GM18499 (cell line): ENCODE results near the gene TPI1.

ENCODE experiments used
- ATAC-seq: cut with Tn5 transposase; IDR thresholded peaks from one replicate; pipeline ENCODE4 v1.9.1; 2021; ENCODE audit warnings: moderate number of reproducible peaks; ENCODE audit not compliant: insufficient read depth, unreplicated experiment

Gene TPI1

GRCh38 chr12:6914246-6914946 lies 47.1 kb downstream of the TPI1 start, which contains the start of gene ENO2:
ENO2 (plus strand) TSS chr12:6914580; CDS start chr12:6915833, 1,253 bp downstream.
- no peak for ATAC-seq

GRCh38 chr12:6914947-6915788 lies 47.8 kb downstream of the TPI1 start:
- ATAC-seq: no peak

GRCh38 chr12:6915789-6916285 lies 48.5 kb downstream of the TPI1 start:
- ATAC-seq: no peak

- no peak for ATAC-seq
These were observed 49.3 kb downstream of the TPI1 start for GRCh38 chr12:6916426-6917200.

- no peak for ATAC-seq
These were observed 50.3 kb downstream of the TPI1 start for GRCh38 chr12:6917491-6918231.

- ATAC-seq: no peak
These were observed 52.3 kb downstream of the TPI1 start for GRCh38 chr12:6919588-6919987.
